Activated gamma-delta T cell treated with Interleukin-2 at 50 U/mL for 16 hours (primary cell): Measurements from ENCODE around the gene CPT1C.
A peak's percentile ranks its signal among the peaks of the same experiment; 100 is the strongest.
"Not testable (repeated sequence)": the region's sequence is repeated elsewhere in the genome, so short reads cannot be mapped to it uniquely, and the experiment has no call there.

Experiments
- DNase-seq: peaks from one replicate; pipeline ENCODE4 v3.0.0-alpha.2; 2020

Gene CPT1C

GRCh38 chr19:49712397-49712859, 21.5 kb downstream of the CPT1C start:
- no peak for DNase-seq

DNA sequence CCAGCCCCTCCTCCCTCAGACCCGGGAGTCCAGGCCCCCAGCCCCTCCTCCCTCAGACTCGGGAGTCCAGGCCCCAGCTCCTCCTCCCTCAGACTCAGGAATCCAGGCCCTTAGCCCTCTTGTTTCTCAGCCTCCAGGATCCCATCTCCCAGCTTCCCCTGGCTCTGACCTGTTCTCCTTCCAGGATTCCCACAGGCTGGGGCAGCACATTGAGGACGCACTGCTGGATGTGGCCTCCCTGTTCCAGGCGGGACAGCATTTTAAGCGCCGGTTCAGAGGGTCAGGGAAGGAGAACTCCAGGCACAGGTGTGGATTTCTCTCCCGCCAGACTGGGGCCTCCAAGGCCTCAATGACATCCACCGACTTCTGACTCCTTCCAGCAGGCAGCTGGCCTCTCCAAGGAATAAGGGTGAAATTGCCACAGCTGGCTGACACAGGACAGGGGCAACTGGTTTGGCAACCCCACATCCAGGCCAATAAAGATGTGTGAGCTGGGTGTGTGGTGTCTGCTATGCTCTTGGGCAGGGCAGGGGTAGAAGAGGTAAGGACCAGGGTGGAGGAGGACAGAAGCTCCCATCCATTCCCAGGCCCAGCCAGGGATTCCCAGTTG, 22.4 kb downstream of the CPT1C start:
- DNase-seq, result no peak

GRCh38 chr19:49716154-49716553, 25.2 kb downstream of the CPT1C start:
- DNase-seq, result no peak

DNA sequence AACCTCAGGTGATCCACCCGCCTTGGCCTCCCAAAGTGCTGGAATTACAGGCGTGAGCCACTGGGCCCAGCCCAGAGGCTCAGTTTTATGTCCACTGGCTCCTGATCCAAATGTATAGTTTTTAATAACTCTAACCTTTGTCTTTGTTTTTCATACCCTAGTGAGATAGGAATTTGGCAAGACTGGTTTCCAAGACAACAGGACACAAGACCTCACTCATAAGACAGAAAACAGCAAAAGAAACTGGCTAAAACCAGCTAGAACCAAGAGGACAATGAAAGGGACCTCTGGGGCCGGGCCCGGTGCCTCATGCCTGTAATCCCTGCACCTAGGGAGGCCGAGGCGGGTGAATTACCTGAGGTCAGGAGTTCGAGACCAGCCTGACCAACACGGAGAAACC, 27.6 kb downstream of the CPT1C start:
- DNase-seq, result no peak

DNA sequence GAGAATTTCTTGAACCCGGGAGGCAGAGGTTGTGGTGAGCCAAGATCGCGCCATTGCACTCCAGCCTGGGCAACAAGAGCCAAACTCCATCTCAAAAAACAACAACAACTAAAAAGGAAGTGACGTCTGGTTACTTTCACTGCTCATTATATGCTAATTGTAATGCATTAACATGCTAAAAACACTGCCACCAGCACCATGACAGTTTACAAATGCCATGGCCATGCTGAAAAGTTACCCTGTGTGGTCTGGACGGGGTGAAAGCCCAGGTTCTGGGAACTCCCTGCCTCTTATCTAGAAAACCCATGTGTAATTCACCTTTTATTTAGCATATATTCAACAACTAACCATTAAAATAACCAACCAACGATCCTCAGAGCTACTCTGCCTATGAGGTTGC, 28.1 kb downstream of the CPT1C start:
- no peak for DNase-seq

- not testable (repeated sequence) for DNase-seq
Observed at GRCh38 chr19:49719420-49719819, 28.5 kb downstream of the CPT1C start.

DNA sequence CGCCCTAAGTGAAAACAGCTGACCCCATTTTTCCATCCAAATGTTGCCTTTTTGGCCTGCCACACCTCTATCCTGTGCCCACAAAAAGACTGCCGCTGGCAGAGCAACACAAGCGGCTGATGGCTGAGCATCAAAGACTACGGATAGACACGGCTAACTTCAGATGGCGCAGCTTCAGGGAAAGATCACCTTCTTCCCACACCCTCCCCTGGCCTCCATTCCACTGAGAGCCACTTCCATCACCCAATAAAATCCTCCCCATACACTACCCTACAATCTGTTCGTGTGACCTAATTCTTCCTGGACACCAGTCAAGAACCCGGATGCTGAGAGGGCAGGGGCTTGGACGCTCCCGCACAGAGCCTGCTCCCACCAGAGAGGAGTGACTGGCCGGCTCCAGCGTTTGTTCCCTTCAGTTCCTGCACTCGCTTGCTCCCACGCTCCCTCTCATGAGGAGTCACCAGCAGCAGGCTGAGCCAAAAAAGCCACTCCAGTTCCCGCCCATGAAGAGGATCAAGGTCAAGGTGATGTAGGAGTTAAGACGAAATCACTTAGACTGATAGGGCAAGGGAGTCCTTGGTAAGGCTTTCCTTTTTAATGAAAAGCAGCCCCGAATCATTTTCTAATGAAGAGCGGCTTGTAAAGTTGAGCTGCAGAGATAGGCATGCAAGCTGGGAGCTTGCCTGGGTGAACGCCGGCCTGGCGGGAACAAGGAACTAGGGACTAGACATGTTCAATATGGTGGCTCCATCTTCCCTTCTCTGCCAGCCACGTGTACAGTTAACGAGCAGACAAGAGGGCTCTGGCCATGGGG, 36.5 kb downstream of the CPT1C start:
- DNase-seq, result no peak

DNA sequence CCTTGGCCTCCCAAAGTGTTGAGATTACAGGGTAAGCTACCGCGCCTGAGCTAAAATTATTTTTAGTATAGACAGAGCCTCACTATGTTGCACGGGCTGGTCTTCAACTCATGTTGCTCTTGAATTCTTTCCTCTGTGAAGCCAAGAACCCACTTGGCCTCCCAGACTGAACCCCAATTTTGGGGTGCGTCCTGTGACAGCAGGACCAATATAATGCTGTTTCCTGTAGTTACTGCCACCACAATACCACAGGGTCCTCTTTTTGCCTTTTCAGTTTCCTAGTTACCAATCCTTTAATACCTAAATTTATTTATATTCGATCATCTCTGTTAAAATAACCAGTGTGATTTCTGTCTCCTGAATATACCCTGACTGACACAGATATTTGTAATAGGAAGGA, 39.2 kb downstream of the CPT1C start:
- DNase-seq, result no peak

GRCh38 chr19:49738268-49738667, 47.4 kb downstream of the CPT1C start:
- no peak for DNase-seq

DNA sequence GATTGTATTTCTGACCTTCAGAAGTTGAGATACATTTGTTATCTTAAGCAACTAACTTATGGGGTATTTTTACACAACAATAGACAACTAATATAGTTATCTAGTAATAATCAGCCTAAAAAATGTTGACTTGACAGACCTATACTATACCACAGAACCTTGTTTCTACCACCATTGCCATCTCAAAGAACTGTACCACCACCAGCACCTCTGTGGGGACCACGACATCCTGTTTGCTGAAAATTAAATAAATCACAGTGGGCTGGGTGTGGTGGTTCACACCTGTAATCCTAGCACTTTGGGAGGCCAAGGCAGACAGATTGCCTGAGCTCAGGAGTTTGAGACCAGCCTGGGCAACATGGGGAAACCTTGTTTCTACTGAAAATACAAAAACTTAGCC, 48.2 kb downstream of the CPT1C start:
- DNase-seq, result no peak

- no peak for DNase-seq
Observed at GRCh38 chr19:49739933-49740332, 49.0 kb downstream of the CPT1C start.

- DNase-seq, result no peak
Observed at GRCh38 chr19:49741210-49741844, 50.4 kb downstream of the CPT1C start.

DNA sequence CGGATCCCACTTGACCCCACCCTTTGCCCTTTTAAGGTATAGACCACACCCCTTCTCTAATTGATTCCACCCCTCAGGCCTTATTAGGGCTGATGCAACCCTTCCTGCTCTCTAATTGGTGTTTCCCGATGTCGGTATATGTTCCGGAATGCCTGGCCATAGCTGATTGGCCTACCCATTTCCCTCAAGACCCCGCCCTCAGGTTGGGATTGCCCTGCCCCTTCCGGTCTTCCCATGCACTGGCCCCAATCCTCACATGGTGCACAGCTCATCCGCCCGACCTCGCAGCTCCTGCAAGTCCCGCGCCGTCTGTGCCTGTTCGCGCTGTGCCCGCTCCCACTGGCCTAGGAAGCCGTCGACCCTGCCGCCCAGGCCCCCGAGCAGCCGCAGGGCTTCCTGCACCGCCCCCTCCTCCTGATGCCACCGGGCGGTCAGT, 54.0 kb downstream of the CPT1C start:
- no peak for DNase-seq

DNA sequence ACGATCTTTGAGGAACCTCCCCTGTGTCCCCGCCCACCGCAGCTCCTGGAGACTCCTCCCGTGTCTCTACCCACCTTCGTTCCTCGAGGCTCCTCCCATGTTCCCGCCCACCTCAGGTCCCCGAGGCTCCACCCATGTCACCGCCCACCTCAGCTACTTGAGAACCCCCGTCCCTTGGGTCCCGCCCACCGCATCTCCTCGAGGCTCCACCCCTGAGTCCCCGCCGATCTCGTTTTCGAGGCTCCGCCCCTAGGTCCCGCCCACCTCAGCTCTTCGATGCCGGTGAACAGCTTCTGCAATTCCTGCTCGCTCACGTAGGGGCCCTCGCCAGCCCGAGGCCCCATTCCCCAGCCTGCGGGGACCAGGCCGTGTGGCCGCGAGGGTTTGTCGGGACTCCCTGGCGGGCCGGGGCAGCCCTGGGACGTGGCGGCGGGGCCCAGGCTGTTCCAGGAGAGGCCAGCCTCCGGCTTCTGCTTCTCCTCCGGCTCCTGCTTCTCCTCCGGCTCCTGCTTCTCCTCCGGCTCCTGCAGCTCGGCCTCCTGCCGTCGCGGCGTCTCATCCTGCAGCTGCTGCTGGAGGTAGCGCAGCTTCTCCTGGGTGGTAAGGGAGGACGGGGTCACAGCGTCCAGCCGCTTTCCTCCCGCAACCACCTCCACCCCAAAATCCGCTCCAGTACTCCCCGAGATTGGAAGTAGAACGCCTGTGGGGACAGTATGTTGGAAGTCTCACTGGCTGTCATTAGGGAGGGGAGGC, 55.5 kb downstream of the CPT1C start:
- peak; percentile 16 for DNase-seq

- DNase-seq, result no peak
Observed at GRCh38 chr19:49749055-49749716, 58.3 kb downstream of the CPT1C start.

GRCh38 chr19:49749771-49750170, 58.9 kb downstream of the CPT1C start:
- no peak for DNase-seq

GRCh38 chr19:49752701-49753100, 61.8 kb downstream of the CPT1C start:
- no peak for DNase-seq

- no peak for DNase-seq
Observed at GRCh38 chr19:49755956-49756355, 65.0 kb downstream of the CPT1C start.

DNA sequence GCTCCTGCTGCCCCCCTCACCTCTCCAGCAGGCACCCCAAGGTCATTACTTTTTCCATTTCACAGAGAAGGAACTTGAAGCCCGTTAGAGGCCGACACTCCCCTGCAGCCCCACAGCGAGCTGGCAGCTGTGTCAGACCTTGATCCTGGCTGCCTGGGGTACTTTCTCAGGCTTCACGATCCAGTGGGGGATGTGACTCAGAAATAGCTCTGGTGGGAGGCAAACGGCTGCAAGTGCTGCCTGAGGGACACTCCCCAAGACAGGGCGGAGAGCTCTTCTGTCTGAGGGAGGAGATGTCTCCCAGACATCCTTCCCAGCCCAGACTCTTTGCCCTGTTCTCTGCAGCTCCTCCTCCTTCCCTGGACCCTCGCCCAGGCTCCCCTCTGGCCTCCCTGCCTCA, 67.4 kb downstream of the CPT1C start:
- DNase-seq, result no peak

DNA sequence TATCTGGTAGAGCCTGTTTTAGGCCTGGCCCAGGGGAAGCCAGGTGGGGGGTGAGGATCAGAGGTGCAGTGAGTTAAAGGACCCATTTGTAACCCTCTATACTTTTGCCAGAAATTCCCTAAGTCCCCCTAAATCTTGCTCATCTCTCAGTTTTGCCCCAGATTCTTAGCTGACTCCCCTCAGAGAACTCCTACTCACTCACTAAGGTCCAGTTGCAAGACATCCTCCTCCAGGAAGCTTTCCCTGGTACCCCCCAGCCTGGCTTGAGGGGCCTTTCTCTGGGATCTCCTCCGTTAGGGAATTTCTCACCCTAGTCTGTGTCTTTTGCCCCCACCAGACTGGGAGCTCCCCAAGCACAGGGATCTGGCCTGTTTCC, 70.3 kb downstream of the CPT1C start:
- DNase-seq, result no peak

- DNase-seq, result no peak
Observed at GRCh38 chr19:49761625-49762311, 70.9 kb downstream of the CPT1C start.

- DNase-seq, result no peak
Observed at GRCh38 chr19:49763230-49763629, 72.3 kb downstream of the CPT1C start, which contains the start of gene TSKS. Gene TSKS, minus strand, starts transcription at chr19:49763306. Its CDS starts 59 bp downstream, at chr19:49763247.
